Pancreas (tissue), 10 donors: ENCODE data around the gene TAF1C. TPM values are rescaled to one million over a fixed set of nuclear protein-coding genes. Genes with fewer than 3 reads are reported as not detected.
A peak's percentile ranks its signal among the peaks of the same experiment; 100 is the strongest.

ENCODE experiments used
- ATAC-seq, 4 donors: fragments of 200-7000 bp; cut with Tn5 transposase; one replicate each; pipeline versions ENCODE4 v1.8.0 to v1.9.1; 2020; ENCODE audit warnings: mild to moderate bottlenecking in 4 of 4, moderate library complexity in 4 of 4
- DNase-seq, 6 donors: peaks; one replicate each; pipeline ENCODE4 v3.0.0-alpha.2; 2020
- FAIRE-seq: peaks from 2 replicates; lab custom pipeline; 2012; peaks lifted over from hg19 to GRCh38; lab: Jason Lieb, UNC
- H3K27ac ChIP-seq, 4 donors: fragments of 200-600 bp; sonication (generic); 1 replicate in 3 of 4; 2 replicates in 1 of 4; pipeline versions ENCODE4 v1.5.0 to v1.8.0; 2020
- H3K27me3 ChIP-seq, 4 donors: fragments of 200-600 bp; one replicate each; pipeline ENCODE4 v1.8.0; 2021
- H3K36me3 ChIP-seq, 3 donors: fragments of 200-600 bp; sonication (generic) in 1 of 3; one replicate each; pipeline versions ENCODE4 v1.5.0 to v1.8.0; 2020 to 2021
- H3K4me1 ChIP-seq, 3 donors: fragments of 200-600 bp; one replicate each; pipeline ENCODE4 v1.8.0; 2021
- H3K4me3 ChIP-seq, 4 donors: fragments of 200-600 bp; sonication (generic) in 2 of 4; one replicate each; pipeline versions ENCODE4 v1.5.0 to v1.8.0; 2020 to 2021
- H3K9me3 ChIP-seq, 4 donors: fragments of 200-600 bp; one replicate each; pipeline ENCODE4 v1.8.0; 2021
- WGBS, 2 donors: extraction: QIAGEN DNeasy Blood & Tissue Kit; methylation state at CpG; one replicate each; pipeline ENCODE4 v1.1.7; 2013; 5-methylcytosine and 5-hydroxymethylcytosine counted together
- intact Hi-C, 3 donors: fragments of 100-400 bp; cut with DNase I; formaldehyde crosslinking; loops; one replicate each; pipeline versions ENCODE4 v1.11.1 to v1.14.2; 2022
- polyA plus RNA-seq, 2 donors: library from polyadenylated mRNA; stranded (reverse); fragments of 200-250 nt; gene quantifications; one replicate each; pipeline ENCODE4 v1.2.3, GENCODE V29; 2013
- total RNA-seq, 6 donors: library from RNA; stranded (reverse); fragmentation: NEBNext Ultra II Directional in 4 of 6; extraction: Animal tissue kit (Norgen Biotek cat#: 25700) in 4 of 6; gene quantifications; one replicate each; pipeline versions ENCODE4 v1.2.1 to v1.2.4, GENCODE V29; 2021 to 2023
- TF ChIP-seq, protein P1 (sequence below), 4 donors: fragments of 200-600 bp; sonication (generic) in 3 of 4; IDR thresholded peaks; one replicate each; pipeline versions ENCODE4 v1.5.0 to v1.8.0; 2021; ENCODE audit warnings: antibody characterized with exemption in 4 of 4
- donor health status: healthy with polysubstance abuse.
- donor health status: DM: no; HTN: no; CAD: no; lungs with moderate emphysema.
- donor health status: DM: no; HTN: no; CAD: no.
- donor health status: control.
- donor health status: control.
- donor health status: Bipolar disorder and iron deficiency.
- donor health status: DM: yes; HTN: yes; CAD: no.
- donor health status: DM: no; HTN: no; CAD: no.
- donor health status: DM: no; HTN: no; CAD: no.
- donor health status: DM: yes; HTN: yes; CAD: no.

The TAF1C gene
- total and polyA plus RNA-seq, 8 donors: 14.9 to 130 (median 23.1) TPM

DNA sequence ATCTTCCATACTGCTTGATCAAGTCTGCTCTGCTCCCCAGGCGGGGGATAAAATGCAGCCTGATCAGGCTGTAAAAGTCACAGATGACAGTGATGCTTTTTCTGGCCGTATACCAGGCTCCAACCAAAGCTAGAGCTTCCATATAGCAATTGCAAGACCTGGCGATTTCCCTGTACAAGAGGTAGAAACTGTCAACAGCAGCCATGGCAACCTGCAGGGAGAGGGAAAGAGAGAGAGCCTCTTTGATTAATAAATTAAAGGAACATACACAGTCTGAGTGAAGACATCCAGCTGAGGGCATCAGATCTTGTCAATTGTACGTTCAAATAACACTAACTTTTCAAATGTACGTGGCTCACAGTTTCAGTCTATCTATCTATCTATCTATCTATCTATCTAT, 55.7 kb downstream of the TAF1C start:
- DNase-seq (no peak), ATAC-seq (peak in 2 of 4 donors; percentile 46 to 62), FAIRE-seq (no peak)
- WGBS, 2 donors: 76 to 80% methylated on average over 5 of the region's 5 CpGs
- peaks cover 0 to 8% (median 0%) of the 10 kb centered on the region in 3 donors for H3K36me3 ChIP-seq
- TF ChIP-seq, protein P1, sequence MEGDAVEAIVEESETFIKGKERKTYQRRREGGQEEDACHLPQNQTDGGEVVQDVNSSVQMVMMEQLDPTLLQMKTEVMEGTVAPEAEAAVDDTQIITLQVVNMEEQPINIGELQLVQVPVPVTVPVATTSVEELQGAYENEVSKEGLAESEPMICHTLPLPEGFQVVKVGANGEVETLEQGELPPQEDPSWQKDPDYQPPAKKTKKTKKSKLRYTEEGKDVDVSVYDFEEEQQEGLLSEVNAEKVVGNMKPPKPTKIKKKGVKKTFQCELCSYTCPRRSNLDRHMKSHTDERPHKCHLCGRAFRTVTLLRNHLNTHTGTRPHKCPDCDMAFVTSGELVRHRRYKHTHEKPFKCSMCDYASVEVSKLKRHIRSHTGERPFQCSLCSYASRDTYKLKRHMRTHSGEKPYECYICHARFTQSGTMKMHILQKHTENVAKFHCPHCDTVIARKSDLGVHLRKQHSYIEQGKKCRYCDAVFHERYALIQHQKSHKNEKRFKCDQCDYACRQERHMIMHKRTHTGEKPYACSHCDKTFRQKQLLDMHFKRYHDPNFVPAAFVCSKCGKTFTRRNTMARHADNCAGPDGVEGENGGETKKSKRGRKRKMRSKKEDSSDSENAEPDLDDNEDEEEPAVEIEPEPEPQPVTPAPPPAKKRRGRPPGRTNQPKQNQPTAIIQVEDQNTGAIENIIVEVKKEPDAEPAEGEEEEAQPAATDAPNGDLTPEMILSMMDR (IDR thresholded peaks at IDR 0.05): no peak
- H3K4me3 ChIP-seq: no peak overlapping the region
- no peak overlapping the region for H3K27ac ChIP-seq
- H3K27me3 ChIP-seq: no peaks in the 10 kb centered on the region
- no peaks in the 10 kb centered on the region for H3K4me1 ChIP-seq
- intact Hi-C loops: no loop called here
- no peaks in the 10 kb centered on the region for H3K9me3 ChIP-seq

Other genes with a start within 250 kb of the TAF1C start
- gene OSGIN1, start 233.8 kb downstream of the TAF1C start, total RNA-seq: 1 to 10 TPM; 3.6 to 4.5 (median 3.8) TPM
- gene OSGIN1, start 233.8 kb downstream of the TAF1C start, polyA plus RNA-seq: 10 to 100 TPM; 14.3 to 15.9 TPM
- 1 to 10 TPM in 2 of 6 donors, under 1 TPM in 4; 0.37 to 1.7 (median 0.81) TPM for gene NECAB2, start 218.8 kb downstream of the TAF1C start, total RNA-seq
- gene NECAB2, start 218.8 kb downstream of the TAF1C start, polyA plus RNA-seq: 10 to 100 TPM in 1 of 2 donors, 1 to 10 TPM in 1; 6.3 to 23.8 TPM
- under 1 TPM in 2 of 6 donors, not detected in 4; 0.14 to 0.31 TPM for gene SLC38A8, start 144.3 kb downstream of the TAF1C start, total RNA-seq
- gene SLC38A8, start 144.3 kb downstream of the TAF1C start, polyA plus RNA-seq: under 1 TPM; 0.38 to 0.49 TPM
- gene MBTPS1, start 70.1 kb downstream of the TAF1C start, total RNA-seq: 10 to 100 TPM; 38.8 to 56.8 (median 43.2) TPM
- 10 to 100 TPM; 32.8 to 54.0 TPM for gene MBTPS1, start 70.1 kb downstream of the TAF1C start, polyA plus RNA-seq
- gene HSDL1, start 41.9 kb downstream of the TAF1C start, total RNA-seq: 10 to 100 TPM in 1 of 6 donors, 1 to 10 TPM in 5; 4.2 to 11.8 (median 7.1) TPM
- 10 to 100 TPM in 1 of 2 donors, 1 to 10 TPM in 1; 6.5 to 14.5 TPM for gene HSDL1, start 41.9 kb downstream of the TAF1C start, polyA plus RNA-seq
- under 1 TPM; 0.28 to 0.78 (median 0.44) TPM for gene DNAAF1, start 41.7 kb downstream of the TAF1C start, total RNA-seq
- gene DNAAF1, start 41.7 kb downstream of the TAF1C start, polyA plus RNA-seq: 1 to 10 TPM; 4.6 to 8.7 TPM
- under 1 TPM in 2 of 6 donors, not detected in 4; 0.19 to 0.25 TPM for gene ADAD2, start 4.1 kb upstream of the TAF1C start, total RNA-seq
- gene ADAD2, start 4.1 kb upstream of the TAF1C start, polyA plus RNA-seq: 1 to 10 TPM; 2.4 to 3.8 TPM
- gene KCNG4, start 53.0 kb upstream of the TAF1C start, total RNA-seq: not detected
- under 1 TPM in 1 of 2 donors, not detected in 1; 0.02 TPM for gene KCNG4, start 53.0 kb upstream of the TAF1C start, polyA plus RNA-seq
- under 1 TPM in 4 of 6 donors, not detected in 2; 0.09 to 0.43 (median 0.27) TPM for gene WFDC1, start 107.8 kb upstream of the TAF1C start, total RNA-seq
- 1 to 10 TPM; 1.4 to 2.6 TPM for gene WFDC1, start 107.8 kb upstream of the TAF1C start, polyA plus RNA-seq
- 1 to 10 TPM in 3 of 6 donors, under 1 TPM in 3; 0.47 to 6.3 (median 1.8) TPM for gene ATP2C2, start 181.5 kb upstream of the TAF1C start, total RNA-seq
- gene ATP2C2, start 181.5 kb upstream of the TAF1C start, polyA plus RNA-seq: 1 to 10 TPM; 1.7 to 2.8 TPM